Measurements from ENCODE around the gene KLHL21.
"Not testable (repeated sequence)": the region's sequence is repeated elsewhere in the genome, so short reads cannot be mapped to it uniquely, and the experiment has no call there.

KLHL21 gene

DNA sequence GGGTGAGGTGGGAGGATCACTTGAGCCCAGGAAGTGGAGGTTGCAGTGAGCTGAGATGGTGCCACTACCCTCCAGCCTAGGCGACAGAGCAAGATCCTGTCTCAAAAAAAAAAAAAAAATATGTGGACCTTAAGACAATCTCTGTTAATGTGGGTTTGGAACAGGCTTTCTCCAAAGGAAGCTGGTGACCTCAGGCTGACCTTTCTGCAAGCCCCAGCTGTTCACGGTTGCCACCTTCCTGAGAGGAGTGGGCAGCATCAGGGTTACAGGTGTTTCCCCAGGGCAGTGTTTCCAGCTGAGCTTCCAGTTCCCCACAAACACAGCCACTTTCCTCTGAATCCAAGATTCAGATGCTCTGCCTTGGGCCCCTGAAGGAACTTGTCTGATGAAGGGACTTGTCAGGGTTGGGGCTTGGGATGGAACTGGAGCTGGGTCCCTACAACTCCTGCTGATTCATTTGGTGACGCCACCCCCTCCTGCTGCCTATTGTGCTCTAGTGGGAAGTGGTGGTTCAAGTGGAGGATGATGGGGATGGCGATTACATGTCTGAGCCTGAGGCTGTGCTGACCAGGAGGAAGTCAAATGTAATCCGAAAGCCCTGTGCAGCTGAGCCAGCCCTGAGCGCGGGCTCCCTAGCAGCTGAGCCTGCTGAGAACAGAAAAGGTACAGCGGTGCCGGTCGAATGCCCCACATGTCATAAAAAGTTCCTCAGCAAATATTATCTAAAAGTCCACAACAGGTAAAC lies 20.9 kb downstream of the KLHL21 start:
- DNase-seq, result no peak

DNA sequence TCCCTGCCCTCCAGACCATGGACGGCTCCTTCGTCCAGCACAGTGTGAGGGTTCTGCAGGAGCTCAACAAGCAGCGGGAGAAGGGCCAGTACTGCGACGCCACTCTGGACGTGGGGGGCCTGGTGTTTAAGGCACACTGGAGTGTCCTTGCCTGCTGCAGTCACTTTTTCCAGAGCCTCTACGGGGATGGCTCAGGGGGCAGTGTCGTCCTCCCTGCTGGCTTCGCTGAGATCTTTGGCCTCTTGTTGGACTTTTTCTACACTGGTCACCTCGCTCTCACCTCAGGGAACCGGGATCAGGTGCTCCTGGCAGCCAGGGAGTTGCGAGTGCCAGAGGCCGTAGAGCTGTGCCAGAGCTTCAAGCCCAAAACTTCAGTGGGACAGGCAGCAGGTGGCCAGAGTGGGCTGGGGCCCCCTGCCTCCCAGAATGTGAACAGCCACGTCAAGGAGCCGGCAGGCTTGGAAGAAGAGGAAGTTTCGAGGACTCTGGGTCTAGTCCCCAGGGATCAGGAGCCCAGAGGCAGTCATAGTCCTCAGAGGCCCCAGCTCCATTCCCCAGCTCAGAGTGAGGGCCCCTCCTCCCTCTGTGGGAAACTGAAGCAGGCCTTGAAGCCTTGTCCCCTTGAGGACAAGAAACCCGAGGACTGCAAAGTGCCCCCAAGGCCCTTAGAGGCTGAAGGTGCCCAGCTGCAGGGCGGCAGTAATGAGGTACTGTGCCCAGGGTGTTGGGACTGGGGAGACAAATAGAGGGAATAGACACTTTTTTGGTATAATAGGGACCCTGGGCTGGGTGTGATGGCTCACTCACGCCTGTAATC lies 21.9 kb downstream of the KLHL21 start:
- DNase-seq, result no peak

DNA sequence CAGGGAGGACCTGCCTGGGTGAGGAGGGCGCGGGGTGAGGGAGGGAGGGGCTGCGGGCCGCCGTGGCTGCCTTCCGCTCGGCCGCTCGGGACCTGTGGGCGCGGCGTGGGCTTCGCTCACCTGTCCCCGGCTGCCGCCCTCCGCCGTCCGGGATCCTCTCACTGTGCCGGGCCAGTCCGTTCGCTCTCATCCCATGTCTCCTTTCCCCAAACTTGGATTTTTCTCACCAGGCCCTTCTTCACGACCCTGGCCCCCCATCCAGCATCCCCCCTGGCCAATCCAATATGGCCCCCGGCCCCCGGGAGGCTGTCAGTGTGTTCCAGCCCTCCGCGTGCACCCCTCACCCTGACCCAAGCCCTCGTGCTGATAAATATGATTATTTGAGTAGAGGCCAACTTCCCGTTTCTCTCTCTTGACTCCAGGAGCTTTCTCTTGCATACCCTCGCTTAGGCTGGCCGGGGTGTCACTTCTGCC lies 22.5 kb downstream of the KLHL21 start:
- no peak for DNase-seq

DNA sequence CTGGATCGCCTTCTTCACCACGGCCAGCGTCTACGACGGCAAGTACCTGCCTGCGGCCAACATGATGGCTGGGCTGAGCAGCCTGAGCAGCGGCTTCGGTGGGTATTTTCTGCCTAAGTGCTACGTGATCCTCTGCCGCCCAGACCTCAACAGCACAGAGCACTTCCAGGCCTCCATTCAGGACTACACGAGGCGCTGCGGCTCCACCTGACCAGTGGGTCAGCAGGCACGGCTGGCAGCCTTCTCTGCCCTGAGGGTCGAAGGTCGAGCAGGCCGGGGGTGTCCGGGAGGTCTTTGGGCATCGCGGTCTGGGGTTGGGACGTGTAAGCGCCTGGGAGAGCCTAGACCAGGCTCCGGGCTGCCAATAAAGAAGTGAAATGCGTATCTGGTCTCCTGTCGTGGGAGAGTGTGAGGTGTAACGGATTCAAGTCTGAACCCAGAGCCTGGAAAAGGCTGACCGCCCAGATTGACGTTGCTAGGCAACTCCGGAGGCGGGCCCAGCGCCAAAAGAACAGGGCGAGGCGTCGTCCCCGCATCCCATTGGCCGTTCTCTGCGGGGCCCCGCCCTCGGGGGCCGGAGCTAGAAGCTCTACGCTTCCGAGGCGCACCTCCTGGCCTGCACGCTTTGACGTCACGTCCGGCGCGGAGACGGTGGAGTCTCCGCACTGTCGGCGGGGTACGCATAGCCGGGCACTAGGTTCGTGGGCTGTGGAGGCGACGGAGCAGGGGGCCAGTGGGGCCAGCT lies 23.1 kb downstream of the KLHL21 start, which contains the start of gene ZBTB48:
ZBTB48 (plus strand) TSS at position 621 of the 745 bp plus-strand sequence. CDS start 616 bp downstream, outside the sequence.
- peak; percentile 83 to 96 for DNase-seq

DNA sequence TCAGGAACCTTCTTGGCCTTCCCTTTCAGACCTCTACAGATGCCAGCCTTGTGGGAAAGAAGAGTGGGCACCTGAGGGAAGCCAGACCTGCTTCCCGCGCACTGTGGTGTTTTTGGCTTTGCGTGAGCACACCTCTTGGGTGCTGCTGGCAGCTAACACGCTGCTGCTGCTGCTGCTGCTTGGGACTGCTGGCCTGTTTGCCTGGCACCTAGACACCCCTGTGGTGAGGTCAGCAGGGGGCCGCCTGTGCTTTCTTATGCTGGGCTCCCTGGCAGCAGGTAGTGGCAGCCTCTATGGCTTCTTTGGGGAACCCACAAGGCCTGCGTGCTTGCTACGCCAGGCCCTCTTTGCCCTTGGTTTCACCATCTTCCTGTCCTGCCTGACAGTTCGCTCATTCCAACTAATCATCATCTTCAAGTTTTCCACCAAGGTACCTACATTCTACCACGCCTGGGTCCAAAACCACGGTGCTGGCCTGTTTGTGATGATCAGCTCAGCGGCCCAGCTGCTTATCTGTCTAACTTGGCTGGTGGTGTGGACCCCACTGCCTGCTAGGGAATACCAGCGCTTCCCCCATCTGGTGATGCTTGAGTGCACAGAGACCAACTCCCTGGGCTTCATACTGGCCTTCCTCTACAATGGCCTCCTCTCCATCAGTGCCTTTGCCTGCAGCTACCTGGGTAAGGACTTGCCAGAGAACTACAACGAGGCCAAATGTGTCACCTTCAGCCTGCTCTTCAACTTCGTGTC lies 23.9 kb downstream of the KLHL21 start:
- no peak for DNase-seq

DNA sequence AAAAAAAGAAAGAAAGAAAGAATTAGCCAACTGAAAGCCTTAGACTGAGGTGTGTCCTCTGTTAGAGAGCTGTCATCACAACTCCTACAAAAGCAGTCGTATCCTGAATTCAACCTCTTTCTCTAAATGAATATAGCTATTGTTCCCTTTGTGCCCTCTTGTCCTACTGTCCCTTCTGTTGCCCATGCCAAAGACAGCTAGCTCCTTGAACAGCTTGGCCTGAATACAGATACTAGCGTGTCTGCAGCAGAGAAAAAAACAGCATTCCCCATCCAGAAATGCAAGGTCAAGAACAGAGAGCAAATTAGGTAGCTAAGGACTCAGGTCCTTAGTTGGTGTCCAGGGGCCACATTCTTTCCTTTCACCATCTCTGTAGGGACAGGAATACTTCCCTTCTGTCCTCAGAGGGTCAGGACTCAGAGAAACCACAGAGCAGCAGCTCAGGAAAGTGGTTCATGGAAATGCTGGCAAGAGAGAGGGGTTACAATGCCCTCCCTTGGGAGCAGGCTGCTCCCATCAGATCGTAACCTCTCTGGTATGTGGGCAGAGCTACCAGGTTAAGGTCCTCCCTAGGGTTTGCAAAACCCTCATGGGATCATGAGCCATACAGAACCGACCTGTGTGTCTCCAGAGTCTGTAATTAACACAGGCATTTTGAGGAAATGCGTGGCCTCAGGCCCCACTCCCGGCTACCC lies 24.7 kb downstream of the KLHL21 start:
- no peak for DNase-seq

DNA sequence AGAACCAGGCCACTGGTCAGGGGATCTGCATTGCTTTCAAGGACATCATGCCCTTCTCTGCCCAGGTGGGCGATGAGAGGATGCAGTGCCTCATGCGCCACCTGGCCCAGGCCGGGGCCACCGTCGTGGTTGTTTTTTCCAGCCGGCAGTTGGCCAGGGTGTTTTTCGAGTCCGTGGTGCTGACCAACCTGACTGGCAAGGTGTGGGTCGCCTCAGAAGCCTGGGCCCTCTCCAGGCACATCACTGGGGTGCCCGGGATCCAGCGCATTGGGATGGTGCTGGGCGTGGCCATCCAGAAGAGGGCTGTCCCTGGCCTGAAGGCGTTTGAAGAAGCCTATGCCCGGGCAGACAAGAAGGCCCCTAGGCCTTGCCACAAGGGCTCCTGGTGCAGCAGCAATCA lies 27.9 kb downstream of the KLHL21 start:
- no peak for DNase-seq

DNA sequence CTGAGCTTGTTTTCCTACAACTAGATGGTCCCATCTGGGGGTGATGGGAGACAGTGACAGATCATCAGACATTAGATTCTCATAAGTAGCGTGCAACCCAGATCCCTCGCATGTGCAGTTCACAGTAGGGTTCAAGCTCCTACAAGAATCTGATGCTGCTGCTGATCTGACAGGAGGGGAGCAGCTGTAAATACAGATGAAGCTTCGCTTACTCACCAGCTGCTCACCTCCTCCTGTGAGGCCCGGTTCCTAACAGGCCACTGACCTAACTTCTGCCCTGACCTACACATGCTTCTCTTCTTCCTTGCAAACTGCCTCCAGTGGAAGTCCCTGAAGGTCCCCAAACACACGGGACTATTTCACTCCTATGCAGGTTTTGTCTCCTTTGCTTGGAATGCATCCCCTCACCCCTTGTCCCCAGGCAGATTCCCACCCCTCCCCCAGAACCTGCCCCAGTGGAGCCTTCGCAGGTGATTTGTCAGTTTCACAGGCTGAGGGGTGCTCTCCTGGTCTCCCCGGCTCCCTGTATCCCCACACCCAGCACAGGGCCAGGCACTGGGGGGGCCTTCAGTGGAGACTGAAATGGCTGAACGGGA lies 28.5 kb downstream of the KLHL21 start:
- peak; percentile 17 to 68 for DNase-seq

DNA sequence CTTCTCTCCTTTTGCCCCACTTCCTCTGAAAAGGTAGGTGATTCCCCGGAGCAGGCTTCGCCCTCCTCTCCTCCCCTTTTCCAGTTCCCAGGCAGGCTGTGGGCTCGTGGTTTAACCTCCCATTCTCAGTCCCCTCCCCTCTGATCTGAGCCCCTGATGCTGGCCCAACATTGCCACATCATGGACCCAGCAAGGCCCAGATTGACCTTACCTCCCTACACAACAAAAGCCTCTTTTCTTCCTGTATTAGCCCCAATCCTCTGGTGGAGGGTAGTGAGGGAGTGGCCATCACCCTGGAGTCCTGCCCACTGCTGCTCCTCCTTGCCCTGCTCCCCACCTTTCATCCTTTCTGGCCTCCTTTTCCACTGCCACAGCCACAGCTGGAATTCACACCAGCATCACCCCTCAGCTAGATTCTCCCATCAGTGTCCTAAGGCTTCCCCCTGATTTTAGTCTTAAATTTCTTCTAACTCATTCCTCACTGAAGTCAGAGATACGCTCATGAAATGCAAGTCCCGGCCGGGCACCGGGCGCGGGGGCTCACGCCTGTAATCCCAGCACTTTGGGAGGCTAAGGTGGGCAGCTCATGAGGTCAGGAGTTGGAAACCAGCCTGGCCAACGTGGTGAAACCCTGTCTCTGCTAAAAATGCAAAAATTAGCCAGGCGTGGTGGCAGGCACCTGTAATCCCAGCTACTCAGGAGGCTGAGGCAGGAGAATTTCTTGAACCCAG lies 29.9 kb downstream of the KLHL21 start:
- DNase-seq, result no peak

DNA sequence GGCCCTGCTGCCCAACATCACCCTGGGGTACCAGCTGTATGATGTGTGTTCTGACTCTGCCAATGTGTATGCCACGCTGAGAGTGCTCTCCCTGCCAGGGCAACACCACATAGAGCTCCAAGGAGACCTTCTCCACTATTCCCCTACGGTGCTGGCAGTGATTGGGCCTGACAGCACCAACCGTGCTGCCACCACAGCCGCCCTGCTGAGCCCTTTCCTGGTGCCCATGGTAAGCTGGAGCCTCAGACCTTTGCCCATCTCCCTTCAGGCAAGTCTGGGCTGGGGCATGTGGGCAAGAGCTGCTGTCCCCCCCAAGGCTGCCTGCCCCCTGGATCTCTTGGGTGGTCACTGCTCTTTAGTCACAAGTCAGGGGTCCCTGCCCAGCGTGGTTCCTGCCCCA lies 31.7 kb downstream of the KLHL21 start:
- no peak for DNase-seq

DNA sequence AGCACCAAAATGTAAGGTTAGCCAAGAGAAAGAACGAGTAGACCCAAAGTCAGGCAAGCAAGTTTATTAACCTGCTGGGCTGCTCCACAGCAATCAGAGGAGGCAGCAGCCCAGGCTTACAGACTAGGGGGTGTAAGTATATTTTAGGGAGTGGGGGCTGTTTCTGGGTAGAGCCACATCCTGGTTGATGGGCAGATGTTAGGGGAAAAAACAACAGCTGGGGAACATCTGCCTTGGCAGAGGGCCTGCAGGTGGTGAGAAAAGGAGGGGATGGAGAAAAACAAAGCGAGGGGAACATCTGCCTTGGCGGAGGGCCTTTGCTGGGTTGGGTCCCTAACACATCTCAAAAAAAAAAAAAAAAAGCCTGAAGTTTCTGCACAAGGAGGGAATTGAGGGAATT lies 32.6 kb downstream of the KLHL21 start:
- DNase-seq, result no peak

DNA sequence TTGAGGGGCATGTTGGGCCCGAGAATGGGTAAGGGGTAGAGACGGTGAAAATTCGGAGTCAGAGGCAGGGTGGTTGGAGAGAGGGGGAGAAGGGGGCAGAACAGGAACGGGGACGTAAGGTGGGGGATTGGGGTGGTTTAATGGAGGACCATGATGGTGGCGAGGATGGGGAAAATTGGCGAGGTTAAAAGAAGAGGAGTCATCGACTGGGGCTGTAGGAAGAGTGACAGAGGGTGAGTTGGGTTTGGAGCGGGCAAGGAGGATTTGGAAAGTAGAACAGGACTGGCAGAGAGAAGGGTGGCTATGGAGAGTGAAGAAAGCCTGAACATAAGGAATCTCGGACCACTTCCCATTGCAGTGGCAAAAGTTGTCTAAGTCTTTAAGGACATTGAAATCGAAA lies 33.6 kb downstream of the KLHL21 start:
- DNase-seq, result no peak

DNA sequence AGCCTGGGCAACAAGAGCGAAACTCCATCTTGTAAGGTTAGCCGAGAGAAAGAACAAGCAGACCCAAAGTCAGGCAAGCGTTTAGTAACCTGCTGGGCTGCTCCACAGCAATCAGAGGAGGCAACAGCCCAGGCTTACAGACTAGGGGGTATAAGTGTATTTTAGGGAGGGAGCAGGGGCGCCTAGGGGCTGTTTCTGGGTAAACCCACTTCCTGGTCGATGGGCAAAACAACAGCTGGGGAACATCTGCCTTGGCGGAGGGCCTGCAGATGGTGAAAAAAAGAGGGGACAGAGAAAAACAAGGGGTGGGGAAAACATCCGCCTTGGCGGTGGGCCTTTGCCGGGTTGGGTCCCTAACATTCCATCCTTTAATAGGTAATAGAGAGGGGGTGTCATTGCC lies 42.4 kb downstream of the KLHL21 start:
- DNase-seq, result peak in 1 of 2 experiments; percentile 17

DNA sequence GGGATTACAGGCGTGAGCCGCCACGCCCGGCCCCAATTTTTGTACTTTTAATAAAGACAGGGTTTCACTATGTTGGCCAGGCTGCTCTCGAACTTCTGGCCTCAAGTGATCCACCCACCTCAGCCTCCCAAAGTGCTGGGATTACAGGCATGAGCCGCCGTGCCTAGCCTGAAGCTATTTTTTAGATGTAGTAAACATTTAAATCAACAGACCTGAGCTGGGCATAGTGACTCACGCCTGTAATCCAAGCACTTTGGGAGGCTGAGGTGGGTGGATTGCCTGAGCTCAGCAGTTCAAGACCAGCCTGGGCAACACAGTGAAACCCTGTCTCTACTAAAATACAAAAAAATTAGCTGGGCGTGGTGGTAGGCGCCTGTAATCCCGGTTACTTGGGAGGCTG lies 43.5 kb downstream of the KLHL21 start:
- DNase-seq, result not testable (repeated sequence)

DNA sequence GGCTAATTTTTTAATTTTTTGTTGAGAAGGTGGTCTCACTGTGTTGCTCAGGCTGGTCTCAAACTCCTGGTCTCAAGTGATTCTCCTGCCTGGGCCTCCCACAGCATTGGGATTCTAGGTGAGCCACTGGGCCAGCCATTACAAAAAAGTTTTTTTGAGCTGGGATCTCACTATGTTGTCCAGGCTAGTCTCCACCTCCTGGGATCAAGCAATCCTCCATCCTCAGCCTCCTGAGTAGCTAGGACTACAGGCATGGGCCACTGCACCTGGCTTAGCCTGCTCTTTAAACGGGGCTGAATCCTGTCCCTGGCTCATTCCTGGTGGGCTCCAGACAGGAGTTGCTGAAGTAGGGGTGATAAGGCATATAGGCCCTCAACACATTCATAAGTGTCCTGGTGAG lies 45.1 kb downstream of the KLHL21 start:
- no peak for DNase-seq

DNA sequence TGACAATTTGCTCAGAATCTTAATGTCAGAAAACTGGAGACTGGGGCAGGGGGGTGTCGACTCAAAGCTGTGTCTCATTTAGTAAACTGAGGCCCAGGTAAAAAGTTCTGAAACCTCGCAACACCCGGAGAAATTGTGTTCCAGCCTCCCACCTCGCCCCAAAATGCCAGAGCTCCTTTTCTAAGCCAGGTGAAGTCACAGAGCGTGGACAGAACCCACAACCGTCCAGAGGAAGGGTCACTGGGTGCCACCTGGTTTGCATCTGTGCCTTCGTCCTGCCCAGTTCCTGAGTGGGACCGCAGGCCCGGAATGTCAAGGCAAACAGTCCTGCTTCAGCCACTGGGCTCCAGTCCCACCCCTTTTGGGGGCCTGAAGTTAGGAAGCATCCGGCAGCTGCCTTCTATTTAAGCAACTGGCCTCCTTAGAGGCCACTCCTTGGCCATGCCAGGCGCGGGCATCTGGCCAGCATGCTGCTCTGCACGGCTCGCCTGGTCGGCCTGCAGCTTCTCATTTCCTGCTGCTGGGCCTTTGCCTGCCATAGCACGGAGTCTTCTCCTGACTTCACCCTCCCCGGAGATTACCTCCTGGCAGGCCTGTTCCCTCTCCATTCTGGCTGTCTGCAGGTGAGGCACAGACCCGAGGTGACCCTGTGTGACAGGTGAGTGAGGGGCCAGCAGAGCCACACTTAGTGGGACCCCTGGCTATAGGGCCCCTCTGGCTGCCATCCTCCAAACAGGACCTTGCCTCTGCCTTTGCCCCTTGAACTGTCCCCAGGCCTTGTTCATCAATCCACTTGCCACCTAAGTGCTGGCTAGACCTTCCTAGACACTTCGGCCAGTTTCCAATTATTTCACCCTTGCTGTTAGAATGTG lies 47.5 kb downstream of the KLHL21 start, which contains the start of gene TAS1R1:
TAS1R1 (plus strand) TSS at position 401 of the 872 bp plus-strand sequence; CDS start at position 468, 67 bp downstream.
- DNase-seq, result no peak

DNA sequence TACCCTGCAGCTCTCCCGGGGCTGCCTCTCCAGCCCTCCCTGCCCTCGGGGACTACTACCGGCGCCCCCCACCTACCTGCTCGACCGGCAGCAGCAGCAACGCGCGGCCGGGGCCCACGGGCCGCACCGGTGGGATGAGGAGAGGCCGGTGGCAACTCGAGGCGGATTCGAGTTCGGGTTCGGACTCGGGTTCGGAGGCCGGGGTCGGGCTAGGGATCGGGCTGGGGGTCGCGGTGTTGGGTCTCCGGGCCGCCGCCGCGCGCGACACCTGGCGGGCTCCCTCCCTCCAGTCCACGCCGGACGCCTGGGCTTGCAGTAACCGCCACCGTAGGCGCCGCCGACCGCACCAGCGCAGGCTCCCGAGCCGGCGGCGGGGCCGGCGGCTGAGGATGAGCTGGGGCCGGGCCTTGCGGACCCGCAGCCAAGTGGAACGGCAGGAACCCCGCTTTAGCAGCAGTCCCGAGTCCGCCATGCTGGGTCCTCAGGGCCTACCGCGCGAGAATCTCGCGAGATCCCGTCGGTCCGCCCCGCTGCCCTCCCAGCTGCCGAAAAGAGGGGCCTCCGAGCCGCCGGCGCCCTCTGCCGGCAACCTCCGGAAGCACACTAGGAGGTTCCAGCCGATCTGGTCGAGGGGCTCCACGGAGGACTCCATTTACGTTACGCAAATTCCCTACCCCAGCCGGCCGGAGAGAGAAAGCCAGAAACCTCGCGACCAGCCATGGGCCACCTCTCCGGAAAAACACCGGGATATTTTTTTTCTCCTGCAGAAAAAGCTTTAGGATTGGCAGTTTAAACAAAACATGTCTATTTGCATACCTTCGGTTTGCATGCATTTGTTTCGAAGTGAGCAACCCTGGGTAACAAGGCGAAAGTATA lies 48.4 kb downstream of the KLHL21 start, which contains the start of gene NOL9:
NOL9 (minus strand) TSS at position 483 of the 876 bp plus-strand sequence; CDS start at position 472, 11 bp downstream.
- peak; percentile 80 to 85 for DNase-seq

DNA sequence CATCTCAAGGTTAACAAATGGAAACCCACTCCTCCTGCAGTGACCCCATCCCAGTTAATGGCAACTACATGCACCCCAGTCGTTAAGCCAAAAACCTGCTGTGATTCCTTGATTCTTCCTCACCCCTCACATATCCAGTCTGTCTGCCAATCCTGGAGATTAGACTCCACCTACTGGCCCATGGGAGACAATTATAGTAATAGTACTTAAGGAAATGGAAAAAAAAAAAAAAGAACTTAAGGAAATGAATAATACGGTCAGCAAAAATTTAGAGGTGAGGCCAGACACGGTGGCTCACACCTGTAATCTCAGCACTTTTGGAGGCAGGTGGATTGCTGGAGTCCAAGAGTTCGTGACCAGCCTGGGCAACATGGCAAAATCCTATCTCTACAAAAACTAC lies 55.4 kb downstream of the KLHL21 start:
- peak; percentile 1 to 15 for DNase-seq
